DMS 273 (cell line): Measurements from ENCODE around the gene ZNF580.

Experiments used
- DNase-seq: peaks from one replicate; lab custom pipeline; 2025; ENCODE audit not compliant: unreplicated experiment; lab: John Stamatoyannopoulos, UW

ZNF580 gene

DNA sequence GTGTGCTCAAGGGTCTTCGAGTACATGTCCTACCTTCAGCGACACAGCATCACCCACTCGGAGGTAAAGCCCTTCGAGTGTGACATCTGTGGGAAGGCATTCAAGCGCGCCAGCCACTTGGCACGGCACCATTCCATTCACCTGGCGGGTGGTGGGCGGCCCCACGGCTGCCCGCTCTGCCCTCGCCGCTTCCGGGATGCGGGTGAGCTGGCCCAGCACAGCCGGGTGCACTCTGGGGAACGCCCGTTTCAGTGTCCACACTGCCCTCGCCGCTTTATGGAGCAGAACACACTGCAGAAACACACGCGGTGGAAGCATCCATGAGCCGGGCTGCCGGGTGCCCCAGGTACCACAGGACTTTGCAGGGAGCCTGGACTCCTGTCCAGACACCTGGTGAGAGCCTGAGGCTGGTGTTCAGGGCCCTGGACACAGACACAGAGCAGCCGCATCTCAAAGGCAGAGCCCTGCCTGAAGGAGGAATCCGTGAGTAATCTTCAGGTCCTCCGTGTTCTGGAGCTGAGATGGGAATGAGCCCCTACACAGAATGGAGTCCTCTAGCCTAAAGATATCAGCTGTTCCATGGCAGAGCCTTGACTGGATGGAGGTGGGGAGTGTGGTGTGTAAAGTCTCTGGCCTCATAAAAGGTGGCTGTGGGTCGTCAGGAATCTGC, 4.2 kb downstream of the ZNF580 start:
- DNase-seq, result no peak

DNA sequence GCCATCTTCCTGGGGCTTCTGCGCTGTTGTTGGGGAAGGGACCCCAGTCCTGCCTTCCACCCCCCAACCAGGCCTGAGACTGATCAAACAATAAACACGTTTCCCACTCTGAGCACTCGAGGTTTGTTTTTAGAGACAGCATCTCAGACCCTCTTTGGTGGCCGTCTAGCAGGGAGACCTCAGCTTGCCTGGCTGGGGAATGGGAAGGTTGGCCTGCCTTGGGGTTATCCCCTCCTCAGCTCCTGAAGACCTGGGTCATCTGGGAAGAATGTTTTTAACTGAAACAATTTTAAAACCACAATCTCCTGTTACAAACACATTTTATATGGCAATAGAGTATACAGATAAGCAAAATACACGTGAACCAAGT, 4.7 kb downstream of the ZNF580 start:
- DNase-seq, result no peak

DNA sequence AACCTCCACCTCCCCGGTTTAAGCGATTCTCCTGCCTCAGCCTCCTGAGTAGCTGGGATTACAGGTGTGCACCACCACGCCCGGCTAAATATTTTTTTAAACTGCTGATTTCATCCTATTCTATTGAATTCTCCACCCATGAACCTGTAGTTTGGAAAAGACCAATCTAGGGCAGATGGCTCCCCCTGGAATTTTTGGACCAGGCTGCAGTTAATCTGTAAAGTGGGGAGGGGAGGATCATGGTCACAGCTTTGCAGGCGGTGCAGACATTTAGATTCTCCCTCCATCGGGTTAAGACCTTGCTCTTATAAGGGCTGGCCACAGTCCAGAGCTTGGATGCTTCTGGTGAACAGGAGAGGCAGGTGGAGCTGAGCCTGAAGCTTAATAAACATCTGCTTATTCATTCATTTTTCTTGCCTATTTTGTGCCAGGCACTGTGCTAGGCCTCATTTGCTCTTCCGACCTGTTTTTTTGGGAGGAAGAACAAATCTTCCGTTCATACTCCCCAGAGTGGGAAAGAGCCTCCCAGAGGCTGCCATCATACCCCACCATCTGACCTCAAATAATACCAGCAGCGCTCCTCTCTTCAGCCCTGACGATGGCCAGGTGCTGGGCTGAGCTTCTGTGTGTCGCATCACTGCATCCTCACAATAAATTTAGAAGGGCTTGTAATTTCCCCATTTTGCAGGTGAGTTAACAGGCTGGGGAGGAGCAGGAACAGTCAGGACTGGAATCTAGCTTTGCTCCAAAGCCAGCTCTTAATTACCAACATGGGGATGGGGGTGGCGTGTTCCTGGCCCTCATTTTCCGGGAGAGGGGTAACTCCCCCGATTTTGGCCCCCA, 6.3 kb downstream of the ZNF580 start:
- peak; percentile 78 for DNase-seq

DNA sequence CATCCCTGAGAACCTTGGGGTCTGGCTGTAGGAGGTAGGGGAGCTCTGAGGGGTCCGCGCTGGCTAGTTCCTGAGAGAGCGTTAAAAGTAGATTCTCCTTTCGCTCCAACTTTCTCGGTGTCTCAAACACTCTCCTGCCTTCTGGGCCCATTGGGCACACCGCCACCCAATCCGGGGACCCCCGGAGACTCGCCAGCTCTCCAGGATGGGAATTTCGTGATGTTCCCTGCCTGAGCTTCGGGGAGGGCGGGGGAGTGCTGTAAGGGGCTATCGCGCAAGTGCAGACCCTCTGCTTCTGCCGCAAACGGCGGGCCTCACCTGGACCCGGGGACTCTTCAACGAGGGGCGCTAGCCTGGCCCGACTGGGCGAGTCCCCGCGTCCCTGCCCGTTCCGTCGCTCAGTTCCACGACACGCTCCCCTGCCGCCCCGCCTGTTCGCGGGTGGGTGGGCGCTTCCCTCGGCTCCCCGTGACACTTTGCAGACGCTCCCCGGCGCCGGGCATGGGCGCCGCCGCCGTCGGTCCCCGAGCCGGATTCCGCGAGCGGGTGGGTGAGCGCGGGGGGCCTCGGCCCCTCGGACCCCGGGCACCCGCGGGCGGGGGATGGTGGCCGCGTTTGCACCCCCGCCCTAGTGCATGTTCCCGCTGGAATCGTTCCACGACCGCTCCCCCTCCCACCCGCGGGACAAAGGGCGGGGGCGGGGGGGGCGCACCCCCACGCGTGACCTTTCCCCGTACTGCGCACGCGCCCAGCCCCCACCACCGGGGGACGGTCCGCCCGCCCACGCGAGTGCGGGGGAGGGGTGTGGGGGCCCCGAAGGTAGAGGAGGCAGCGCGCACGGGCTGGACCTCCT, 7.2 kb downstream of the ZNF580 start, which contains the start of gene CCDC106:
CCDC106 (plus strand) TSS at position 481 of the 853 bp plus-strand sequence. CDS start 835 bp downstream, outside the sequence.
- peak; percentile 94 for DNase-seq

DNA sequence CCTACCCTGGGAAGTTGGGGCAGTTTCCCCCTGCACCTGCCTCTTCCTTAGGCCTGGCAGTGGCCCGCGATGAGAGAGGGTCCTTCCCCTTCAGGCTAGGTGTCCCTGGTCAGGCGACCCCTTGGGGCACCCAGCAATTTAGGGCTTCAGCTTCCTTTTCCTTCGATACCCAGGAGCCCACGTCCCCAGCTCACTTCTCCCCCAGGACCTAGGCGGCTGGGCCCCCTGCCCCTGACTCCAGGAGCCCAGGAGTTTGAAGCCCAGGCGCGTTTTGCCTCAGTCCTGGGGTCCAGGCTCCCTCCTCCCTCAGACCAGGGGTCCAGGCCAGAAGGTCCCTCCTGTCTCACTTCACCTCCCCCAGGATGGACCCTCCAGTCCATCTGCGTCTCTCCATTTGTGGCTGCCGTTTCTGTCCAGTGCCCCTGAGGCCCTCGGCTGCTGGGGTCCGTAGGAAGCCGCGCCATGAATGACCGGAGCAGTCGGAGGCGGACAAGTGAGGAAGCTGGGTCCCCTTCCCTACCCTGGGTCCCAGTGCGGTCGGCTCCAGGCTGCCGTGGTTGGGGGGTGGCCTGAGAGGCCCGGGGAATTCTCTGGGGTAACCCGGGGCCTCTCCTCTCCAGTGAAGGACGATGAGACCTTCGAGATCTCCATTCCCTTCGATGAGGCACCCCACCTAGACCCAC, 7.9 kb downstream of the ZNF580 start:
- peak; percentile 46 for DNase-seq

DNA sequence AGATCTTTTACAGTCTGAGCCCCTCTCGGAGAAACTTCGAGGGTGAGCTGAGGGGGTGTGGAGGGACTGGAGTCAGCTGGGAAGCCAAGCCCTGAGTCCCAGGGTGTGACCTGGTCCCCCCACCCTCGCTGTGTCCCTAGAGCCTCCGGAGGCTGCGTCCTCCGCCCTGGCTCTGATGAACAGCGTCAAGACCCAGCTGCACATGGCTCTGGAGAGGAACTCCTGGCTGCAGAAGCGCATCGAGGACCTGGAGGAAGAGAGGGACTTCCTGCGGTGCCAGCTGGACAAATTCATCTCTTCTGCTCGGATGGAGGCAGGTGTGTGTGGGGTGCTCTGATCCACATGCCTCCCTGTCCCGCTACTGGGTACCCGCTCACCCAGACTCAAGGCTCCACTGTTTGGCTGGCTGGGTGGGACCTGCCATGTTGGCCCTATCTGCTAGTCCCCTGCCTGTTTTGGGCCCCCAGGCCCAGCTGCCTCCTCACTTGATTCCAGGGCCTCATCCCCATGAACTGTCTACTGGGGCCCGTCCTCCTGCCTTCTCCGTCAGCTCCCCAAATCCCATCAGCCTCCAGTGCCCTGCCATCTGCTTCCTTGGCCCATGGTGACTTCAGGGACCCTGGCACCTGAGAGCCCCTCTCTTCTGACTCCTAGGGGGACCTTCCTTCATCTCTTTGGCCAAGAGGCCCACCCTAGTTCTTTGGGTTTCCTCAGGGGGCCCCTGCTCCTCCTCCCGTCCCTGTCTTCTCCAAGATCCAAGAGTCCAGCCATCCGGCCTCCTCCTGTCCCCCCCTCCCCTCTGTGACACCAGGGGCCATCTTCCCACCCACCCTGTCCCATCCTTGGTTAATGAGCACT, 8.7 kb downstream of the ZNF580 start:
- DNase-seq, result no peak

DNA sequence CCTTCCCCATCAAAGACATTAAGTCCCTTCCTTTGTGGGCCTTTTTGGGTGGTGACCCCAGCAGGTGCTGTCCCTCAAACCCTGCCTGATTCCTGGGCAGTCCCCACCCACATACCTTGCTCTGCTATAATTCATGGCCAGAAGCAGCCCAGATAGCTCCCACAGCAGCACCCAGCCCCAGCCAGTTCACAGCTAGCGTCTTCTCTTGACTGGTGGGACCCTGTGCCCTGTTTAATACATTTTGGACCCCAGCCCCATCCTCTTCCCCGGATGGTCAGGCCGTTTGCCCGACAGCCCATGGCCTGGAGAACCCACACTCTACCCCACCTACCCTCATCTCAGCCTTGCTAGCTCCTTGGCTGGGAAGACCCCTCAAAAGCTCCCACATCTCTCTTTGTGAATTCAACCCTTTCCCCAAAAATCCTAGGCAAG, 9.3 kb downstream of the ZNF580 start:
- no peak for DNase-seq

DNA sequence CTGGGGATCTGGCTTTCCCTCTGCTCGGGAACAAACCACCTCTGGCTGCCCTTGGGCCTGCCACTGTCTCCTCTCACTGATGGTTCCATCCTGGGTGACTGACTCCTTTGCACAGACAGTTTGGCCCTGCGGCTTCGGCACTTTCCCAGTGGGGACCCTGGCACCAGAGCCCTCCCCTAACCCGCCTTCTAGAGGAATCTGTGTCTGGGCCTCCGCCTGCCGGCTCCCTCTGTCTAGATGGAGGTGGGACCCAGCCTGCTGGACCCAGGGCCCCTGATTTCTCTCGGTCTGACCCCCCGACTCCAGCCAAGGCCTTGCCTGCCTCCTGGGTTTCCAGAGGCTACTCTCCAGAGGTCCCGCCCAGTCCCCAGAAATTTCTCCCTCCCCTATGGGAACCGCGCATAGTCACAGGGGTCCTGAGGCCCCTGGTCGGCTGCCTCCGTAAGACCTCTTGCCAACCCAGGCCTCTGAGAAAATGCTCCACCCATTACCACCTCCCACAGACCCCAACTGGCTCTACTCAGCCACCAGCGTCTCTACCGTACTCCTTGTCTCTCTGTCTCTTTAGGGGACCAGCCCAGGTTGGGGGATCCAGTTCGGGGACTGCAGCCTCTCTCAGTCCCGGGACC, 9.9 kb downstream of the ZNF580 start:
- no peak for DNase-seq

DNA sequence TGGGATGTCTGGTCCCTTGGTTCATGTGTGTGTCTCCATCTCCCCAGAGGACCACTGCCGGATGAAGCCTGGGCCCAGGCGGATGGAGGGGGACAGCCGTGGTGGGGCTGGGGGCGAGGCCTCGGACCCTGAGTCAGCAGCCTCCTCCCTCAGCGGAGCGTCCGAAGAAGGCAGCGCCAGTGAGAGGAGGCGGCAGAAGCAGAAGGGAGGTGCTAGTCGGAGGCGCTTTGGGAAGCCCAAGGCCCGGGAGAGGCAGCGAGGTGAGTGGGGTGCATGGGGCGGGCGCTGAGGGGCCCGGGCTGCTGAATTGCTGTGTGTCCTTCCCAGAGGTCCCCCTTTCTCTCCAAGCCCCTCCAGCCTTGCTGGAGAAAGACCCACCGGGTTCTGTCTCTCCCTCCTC, 10.4 kb downstream of the ZNF580 start:
- no peak for DNase-seq

DNA sequence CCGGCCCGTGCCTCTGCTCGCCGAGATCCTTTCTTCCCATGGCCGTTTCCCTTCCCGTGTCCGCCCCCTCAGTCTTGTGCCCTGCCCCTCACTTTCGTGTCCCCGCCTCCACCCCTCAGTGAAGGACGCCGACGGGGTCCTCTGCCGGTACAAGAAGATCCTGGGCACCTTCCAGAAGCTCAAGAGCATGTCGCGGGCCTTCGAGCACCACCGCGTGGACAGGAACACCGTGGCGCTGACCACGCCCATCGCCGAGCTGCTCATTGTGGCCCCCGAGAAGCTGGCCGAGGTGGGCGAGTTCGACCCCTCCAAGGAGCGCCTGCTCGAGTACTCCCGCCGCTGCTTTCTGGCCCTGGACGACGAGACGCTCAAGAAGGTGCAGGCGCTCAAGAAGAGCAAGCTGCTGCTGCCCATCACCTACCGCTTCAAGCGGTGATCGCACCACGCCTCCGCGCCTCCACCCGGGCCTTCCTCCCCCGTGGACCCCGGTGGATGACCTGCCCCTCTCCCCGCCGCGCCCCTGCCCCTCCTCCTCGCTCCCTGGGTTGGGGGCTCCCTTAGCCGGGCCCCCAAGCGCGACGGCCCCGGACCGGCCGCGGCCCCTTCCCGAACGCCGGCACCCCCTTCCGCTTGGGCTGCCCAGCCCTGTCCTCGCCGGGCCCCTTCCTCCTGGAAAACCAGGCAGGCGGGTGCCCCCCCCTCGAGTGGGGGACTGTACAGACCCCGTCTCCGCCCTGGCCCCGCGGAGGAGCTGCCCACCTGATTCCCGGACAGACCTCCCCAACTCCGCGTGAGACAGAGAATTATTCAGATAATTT, 11.7 kb downstream of the ZNF580 start:
- DNase-seq, result no peak

DNA sequence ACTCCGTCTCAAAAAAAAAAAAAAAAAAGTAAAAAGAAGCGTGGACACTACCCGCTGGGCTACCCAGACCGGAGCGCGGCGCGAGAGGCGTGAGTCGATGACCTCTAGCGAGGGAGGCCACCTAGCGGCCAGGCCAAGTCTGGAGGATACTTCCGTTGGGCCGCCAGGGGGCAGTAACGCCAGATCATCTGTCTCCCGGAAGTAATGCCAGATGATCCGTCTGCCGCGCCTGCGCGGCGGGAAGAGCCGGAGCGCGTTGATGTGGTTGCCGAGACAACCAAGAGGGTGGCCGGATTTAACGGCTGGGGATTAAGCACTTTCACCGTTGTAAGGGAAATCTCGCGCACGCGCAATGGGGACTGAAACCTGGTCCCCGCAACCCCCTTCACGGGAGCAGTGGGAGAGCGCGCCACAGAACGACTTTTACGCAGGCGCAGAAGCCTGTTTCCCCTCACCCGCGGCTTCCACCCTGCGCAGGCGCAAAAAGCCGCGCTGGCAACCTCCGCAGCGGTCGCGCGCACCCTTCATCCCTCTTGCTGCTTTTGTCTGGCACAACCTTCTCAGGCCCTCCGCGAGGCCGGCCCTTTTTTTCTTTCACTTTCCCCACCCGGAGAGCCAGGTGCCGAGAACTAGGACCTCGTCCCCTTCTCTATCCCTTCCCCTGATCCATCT, 13.0 kb downstream of the ZNF580 start:
- peak; percentile 99 for DNase-seq

DNA sequence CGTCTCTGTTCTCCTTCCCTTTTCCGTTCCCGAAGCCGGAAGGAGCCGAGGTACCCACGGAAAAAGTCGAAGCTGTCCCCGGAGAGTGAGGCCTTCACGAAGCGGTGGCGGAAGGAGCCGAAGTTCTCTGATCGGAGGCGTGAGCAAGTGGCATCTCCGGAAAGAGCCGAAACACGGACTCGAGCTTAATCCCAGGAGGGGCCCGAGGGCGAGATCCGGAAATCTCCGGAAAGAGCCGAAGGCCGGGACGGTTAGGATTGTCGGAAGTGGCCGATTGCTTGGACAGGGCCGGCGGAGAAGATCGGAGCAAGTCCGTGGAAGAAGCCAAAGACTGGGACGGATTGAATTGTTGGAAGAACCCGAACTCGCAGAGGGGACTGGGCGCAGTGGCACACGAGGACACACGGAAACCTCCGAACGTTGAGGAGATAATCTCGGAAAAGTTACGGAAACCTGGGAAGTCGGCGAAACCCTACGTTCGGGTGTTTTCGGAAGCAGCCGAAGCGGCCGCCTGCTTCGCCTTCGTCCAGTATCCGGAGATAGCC, 13.6 kb downstream of the ZNF580 start:
- peak; percentile 100 for DNase-seq

DNA sequence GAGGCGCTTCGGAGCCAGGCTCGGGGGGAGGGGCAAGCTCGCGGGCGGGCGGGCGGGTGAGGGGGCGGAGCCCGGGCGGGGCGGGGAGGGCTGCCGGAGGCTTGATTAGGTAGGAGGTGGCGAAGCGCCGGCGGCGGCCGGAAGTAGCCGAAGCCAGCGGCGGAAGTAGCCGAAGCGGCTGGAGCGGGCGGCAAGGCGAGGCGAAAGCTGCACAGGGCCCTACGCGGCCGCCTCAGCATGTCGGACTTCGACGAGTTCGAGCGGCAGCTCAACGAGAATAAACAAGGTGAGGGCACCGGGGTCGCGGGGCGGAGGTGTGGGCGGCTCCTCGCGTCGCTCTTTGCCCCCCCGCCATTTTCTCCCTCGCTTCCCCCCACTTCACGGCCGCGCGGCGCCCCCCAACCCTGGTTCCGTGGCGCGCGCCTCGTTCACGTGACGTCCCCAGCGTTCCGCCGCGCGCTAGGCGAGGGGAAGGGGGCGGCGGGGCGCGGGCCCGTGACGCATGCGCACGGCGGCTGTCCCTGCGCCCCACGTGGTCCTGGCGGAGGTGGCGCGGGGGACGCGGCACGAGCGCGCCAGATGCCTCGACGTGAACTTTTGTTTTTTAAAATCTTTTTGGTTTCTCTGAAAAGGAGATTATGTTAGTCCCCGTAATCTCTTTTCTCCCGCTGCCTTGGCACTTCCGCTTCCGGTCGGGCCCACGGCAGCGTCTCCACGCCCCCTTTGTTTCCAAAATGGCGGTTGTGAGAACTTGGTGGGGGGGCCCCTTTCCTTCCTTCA, 14.3 kb downstream of the ZNF580 start, which contains the start of gene U2AF2:
U2AF2 (plus strand) TSS at position 168 of the 780 bp plus-strand sequence; CDS start at position 238, 70 bp downstream.
- peak; percentile 98 for DNase-seq

DNA sequence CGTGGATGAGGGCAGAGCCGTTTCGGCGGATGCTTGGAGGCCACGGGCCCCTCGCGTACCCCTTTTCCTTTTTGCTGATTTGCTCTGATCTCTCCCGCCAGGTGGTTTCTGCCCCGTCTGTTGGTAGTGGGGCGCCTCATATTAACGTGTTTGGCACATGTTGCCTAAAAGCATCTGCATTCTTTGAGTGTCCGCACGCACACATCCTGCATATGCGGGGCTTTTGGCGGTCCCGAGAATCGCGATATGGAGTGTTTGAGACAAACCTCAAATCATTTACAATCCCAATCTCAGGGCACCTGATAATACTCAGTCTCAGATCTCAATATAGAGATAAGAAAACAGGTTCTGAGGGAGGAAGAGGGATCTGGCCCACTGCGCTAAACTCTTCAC, 14.8 kb downstream of the ZNF580 start:
- DNase-seq, result no peak

DNA sequence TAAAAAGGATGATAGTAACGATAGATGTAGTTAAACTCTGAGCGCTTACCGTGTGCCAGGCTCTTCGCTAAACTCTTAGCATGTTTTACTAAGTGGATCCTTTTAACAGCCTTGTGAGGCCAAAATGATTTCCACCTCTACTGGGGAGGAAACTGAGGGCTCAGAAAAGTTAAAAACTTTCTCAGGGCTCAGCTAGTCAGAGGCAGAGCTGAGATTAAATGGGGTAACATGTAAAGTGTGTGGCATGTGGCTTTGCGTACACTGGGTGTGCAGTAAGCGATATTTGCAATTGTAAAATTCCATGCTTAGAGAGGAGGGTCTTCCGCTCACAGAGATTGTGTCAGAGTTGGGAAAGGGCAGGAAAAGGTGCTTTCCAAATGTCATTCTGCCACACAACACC, 15.8 kb downstream of the ZNF580 start:
- peak; percentile 42 for DNase-seq

DNA sequence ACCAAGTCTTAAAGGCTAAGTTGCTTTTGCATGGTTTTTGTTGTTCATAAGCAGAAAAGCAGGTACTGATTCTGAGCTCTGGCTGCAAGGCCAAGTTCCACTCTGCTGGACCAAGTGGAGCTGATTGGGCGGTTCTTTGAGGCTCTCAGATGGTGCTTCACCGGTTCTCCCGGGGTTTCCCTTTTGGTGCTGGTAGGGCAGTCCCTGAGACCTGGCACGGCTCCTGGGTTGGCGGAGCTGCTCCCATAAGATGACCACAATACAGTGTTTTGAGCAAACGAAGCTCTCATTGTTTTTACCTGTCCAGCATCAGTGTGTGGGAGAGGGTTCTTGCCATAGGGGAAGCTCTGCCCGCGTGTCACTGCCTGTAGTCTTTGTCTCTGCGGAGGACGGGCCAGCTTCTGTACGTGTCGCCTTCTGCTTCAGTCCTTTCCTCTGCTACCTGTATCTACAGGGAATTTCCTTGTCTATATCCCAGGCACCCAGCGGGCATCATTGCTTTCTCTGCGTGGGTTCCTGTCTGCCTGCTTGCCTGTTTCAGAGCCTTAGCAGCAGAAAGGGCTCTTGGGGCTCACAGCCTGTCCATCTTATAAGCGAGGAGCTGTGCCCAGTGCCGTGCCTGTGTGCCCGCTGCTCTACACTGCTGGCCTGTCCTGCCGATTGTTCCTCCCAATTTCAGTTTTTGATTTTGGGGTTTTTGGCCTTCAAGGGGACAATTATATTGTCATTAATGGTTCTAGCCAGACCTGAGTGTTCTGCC, 16.4 kb downstream of the ZNF580 start:
- peak; percentile 50 for DNase-seq
